ENCODE data around the gene CACNA1E. TPM values are rescaled to one million over a fixed set of nuclear protein-coding genes. Genes with fewer than 3 reads are reported as not detected.

Gene CACNA1E
- total RNA-seq, 6 experiments from 2014 or later, result not detected

GRCh38 chr1:181685211-181685610 lies 201.9 kb downstream of the CACNA1E start:
- H3K9me3 Mint-ChIP-seq, result peaks cover 50% of the 10 kb centered on the region
- H3K4me1 Mint-ChIP-seq (ENCODE audit: low read depth), result no peaks in the 10 kb centered on the region
- no peak overlapping the region for H3K27ac Mint-ChIP-seq
- no peaks in the 10 kb centered on the region for H3K36me3 Mint-ChIP-seq (ENCODE audit: low read depth)
- TF ChIP-seq CTCF (IDR thresholded peaks at IDR 0.05), result no peak
- H3K27me3 Mint-ChIP-seq (ENCODE audit: insufficient read depth), result no peaks in the 10 kb centered on the region
- DNase-seq, result no peak
- H3K4me3 Mint-ChIP-seq, result no peak overlapping the region

GRCh38 chr1:181701891-181702290 lies 218.6 kb downstream of the CACNA1E start:
- Mint-ChIP-seq H3K4me1 (ENCODE audit: low read depth) (no peaks in the 10 kb centered on the region), H3K4me3 (no peak overlapping the region), H3K27me3 (ENCODE audit: insufficient read depth) (no peaks in the 10 kb centered on the region), H3K27ac (no peak overlapping the region), H3K9me3 (peaks cover 48% of the 10 kb centered on the region), H3K36me3 (ENCODE audit: low read depth) (peaks cover 11% of the 10 kb centered on the region; the same call in 1 of the 2 replicates)
- DNase-seq, result no peak
- TF ChIP-seq CTCF (IDR thresholded peaks at IDR 0.05), result no peak

- TF ChIP-seq CTCF (IDR thresholded peaks at IDR 0.05), result no peak
- no peak for DNase-seq
- H3K27me3 Mint-ChIP-seq (ENCODE audit: insufficient read depth), result no peaks in the 10 kb centered on the region
- H3K36me3 Mint-ChIP-seq (ENCODE audit: low read depth), result peaks cover 4% of the 10 kb centered on the region; the same call in 1 of the 2 replicates
- H3K4me3 Mint-ChIP-seq, result no peak overlapping the region
- peaks cover 58% of the 10 kb centered on the region for H3K9me3 Mint-ChIP-seq
- no peaks in the 10 kb centered on the region for H3K4me1 Mint-ChIP-seq (ENCODE audit: low read depth)
- no peak overlapping the region for H3K27ac Mint-ChIP-seq
Measured at GRCh38 chr1:181704546-181704945, 221.2 kb downstream of the CACNA1E start.

GRCh38 chr1:181711820-181712219 lies 228.5 kb downstream of the CACNA1E start:
- Mint-ChIP-seq H3K9me3 (peaks cover 66% of the 10 kb centered on the region), H3K27me3 (ENCODE audit: insufficient read depth) (no peaks in the 10 kb centered on the region), H3K36me3 (ENCODE audit: low read depth) (no peaks in the 10 kb centered on the region; the same call in none of the 2 replicates), H3K27ac (no peak overlapping the region), H3K4me1 (ENCODE audit: low read depth) (no peaks in the 10 kb centered on the region), H3K4me3 (no peak overlapping the region)
- DNase-seq, result no peak
- TF ChIP-seq CTCF (IDR thresholded peaks at IDR 0.05), result no peak

- no peaks in the 10 kb centered on the region; the same call in none of the 2 replicates for H3K36me3 Mint-ChIP-seq (ENCODE audit: low read depth)
- H3K27ac Mint-ChIP-seq, result no peak overlapping the region
- no peaks in the 10 kb centered on the region for H3K27me3 Mint-ChIP-seq (ENCODE audit: insufficient read depth)
- H3K4me1 Mint-ChIP-seq (ENCODE audit: low read depth), result no peaks in the 10 kb centered on the region
- H3K9me3 Mint-ChIP-seq, result peaks cover 65% of the 10 kb centered on the region
- TF ChIP-seq CTCF (IDR thresholded peaks at IDR 0.05), result no peak
- no peak for DNase-seq
- H3K4me3 Mint-ChIP-seq, result no peak overlapping the region
Measured at GRCh38 chr1:181712711-181713110, 229.4 kb downstream of the CACNA1E start.

- DNase-seq, result no peak
- no peaks in the 10 kb centered on the region; the same call in none of the 2 replicates for H3K36me3 Mint-ChIP-seq (ENCODE audit: low read depth)
Measured at GRCh38 chr1:181714428-181714827, 231.1 kb downstream of the CACNA1E start.

More at GRCh38 chr1:181714428-181714827, 231.1 kb downstream of the CACNA1E start:
- Mint-ChIP-seq H3K27ac (no peak overlapping the region), H3K4me1 (ENCODE audit: low read depth) (no peaks in the 10 kb centered on the region), H3K27me3 (ENCODE audit: insufficient read depth) (no peaks in the 10 kb centered on the region; the same call in 1 of the 2 replicates), H3K9me3 (peaks cover 58% of the 10 kb centered on the region), H3K4me3 (no peak overlapping the region)
- TF ChIP-seq CTCF (IDR thresholded peaks at IDR 0.05), result no peak
